Bronchial epithelial cell (primary cell): Measurements from ENCODE around the gene TMED8. TPM values are rescaled to one million over a fixed set of nuclear protein-coding genes. Genes with fewer than 3 reads are reported as not detected.

Experiments used
- DNase-seq: peaks from one replicate; pipeline ENCODE4 v3.0.0-alpha.2; 2010; ENCODE audit warnings: low read depth
- FAIRE-seq: peaks from 2 replicates; lab custom pipeline; 2011; peaks lifted over from hg19 to GRCh38; lab: Jason Lieb, UNC
- H3K27me3 ChIP-seq: 2 replicates; pipeline ENCODE4 v1.5.1; 2011; ENCODE audit warnings: low read length; ENCODE audit not compliant: control insufficient read depth, insufficient read depth
- H3K36me3 ChIP-seq: 2 replicates; pipeline ENCODE4 v1.5.1; 2011; ENCODE audit warnings: low read length; ENCODE audit not compliant: control insufficient read depth, insufficient read depth
- H3K4me3 ChIP-seq: 2 replicates; pipeline ENCODE4 v1.5.1; 2011; ENCODE audit warnings: mild to moderate bottlenecking, low read depth, low read length, control low read depth
- CTCF ChIP-seq: IDR thresholded peaks from 2 replicates; pipeline ENCODE4 v1.5.1; 2011; ENCODE audit warnings: mild to moderate bottlenecking, moderate library complexity, low read length, control low read depth, inconsistent platforms; ENCODE audit not compliant: insufficient read depth, severe bottlenecking
- total RNA-seq: library from RNA; depleted of rRNA; stranded (reverse); fragments of >200 nt; gene quantifications from 2 replicates; pipeline ENCODE4 v1.2.1, GENCODE V29; 2014

TMED8 gene
- total RNA-seq, 1 donor from 2014 or later = 6.8 TPM

- H3K27me3 ChIP-seq = no peaks in the 10 kb centered on the region
- no peak overlapping the region for H3K4me3 ChIP-seq
- FAIRE-seq (no peak), DNase-seq (no peak)
- no peaks in the 10 kb centered on the region for H3K36me3 ChIP-seq
- no peak for TF ChIP-seq CTCF
Observed at GRCh38 chr14:77316195-77316505, 60.7 kb downstream of the TMED8 start.

- Histone ChIP-seq H3K27me3 (no peaks in the 10 kb centered on the region), H3K4me3 (no peak overlapping the region), H3K36me3 (no peaks in the 10 kb centered on the region)
- TF ChIP-seq CTCF = no peak
- DNase-seq = no peak
- FAIRE-seq = no peak
Observed at GRCh38 chr14:77314539-77315457, 62.1 kb downstream of the TMED8 start.

- FAIRE-seq (peak; percentile 55), DNase-seq (peak; percentile 99)
- H3K4me3 ChIP-seq = no peak overlapping the region
- no peak for TF ChIP-seq CTCF
- H3K27me3 ChIP-seq = no peaks in the 10 kb centered on the region
- no peaks in the 10 kb centered on the region for H3K36me3 ChIP-seq
Observed at GRCh38 chr14:77314043-77314442, 62.9 kb downstream of the TMED8 start.

- FAIRE-seq = no peak
- TF ChIP-seq CTCF = no peak
Observed at GRCh38 chr14:77313371-77313770, 63.5 kb downstream of the TMED8 start.

GRCh38 chr14:77311217-77311616, 65.7 kb downstream of the TMED8 start:
- no peak for FAIRE-seq
- no peak for TF ChIP-seq CTCF
- H3K4me3 ChIP-seq = no peak overlapping the region
- peak; percentile 66 for DNase-seq
- no peaks in the 10 kb centered on the region for H3K36me3 ChIP-seq
- H3K27me3 ChIP-seq = no peaks in the 10 kb centered on the region

More at GRCh38 chr14:77313371-77313770, 63.5 kb downstream of the TMED8 start:
- no peak overlapping the region for H3K4me3 ChIP-seq
- no peaks in the 10 kb centered on the region for H3K27me3 ChIP-seq
- DNase-seq = no peak
- H3K36me3 ChIP-seq = no peaks in the 10 kb centered on the region
